GM23338 (cell line): ENCODE results near the gene LRRC75B. TPM values are rescaled to one million over a fixed set of nuclear protein-coding genes. Genes with fewer than 3 reads are reported as not detected.

Source experiments
- ATAC-seq: fragments of 200-7000 bp; cut with Tn5 transposase; 3 replicates; pipeline ENCODE4 v1.9.1; 2020
- DNase-seq: peaks from one replicate; pipeline ENCODE4 v3.0.0-alpha.2; 2015; ENCODE audit warnings: low spot score
- H2AFZ ChIP-seq: fragments of 200-600 bp; sonication (generic); 2 replicates; pipeline ENCODE4 v1.8.0; 2016; ENCODE audit warnings: antibody characterized with exemption, mild to moderate bottlenecking, moderate library complexity
- H3F3A ChIP-seq: fragments of 200-600 bp; sonication (generic); replicated peaks from 2 replicates; pipeline ENCODE4 v1.8.0; 2017; ENCODE audit warnings: antibody characterized with exemption, mixed run types, low read depth
- H3K27ac ChIP-seq: fragments of 200-600 bp; sonication (generic); 2 replicates; pipeline ENCODE4 v1.6.1; 2016; ENCODE audit warnings: low read depth
- H3K27me3 ChIP-seq: fragments of 200-600 bp; sonication (generic); 2 replicates; pipeline ENCODE4 v1.8.0; 2016; ENCODE audit warnings: mild to moderate bottlenecking, mixed run types, moderate library complexity; ENCODE audit not compliant: insufficient read depth
- H3K36me3 ChIP-seq: fragments of 200-600 bp; sonication (generic); 2 replicates; pipeline ENCODE4 v1.8.0; 2016; ENCODE audit warnings: mild to moderate bottlenecking; ENCODE audit not compliant: insufficient read depth
- H3K4me1 ChIP-seq: fragments of 200-600 bp; sonication (generic); 2 replicates; pipeline ENCODE4 v1.8.0; 2016; ENCODE audit warnings: mild to moderate bottlenecking, moderate library complexity; ENCODE audit not compliant: insufficient read depth
- H3K4me2 ChIP-seq: fragments of 200-600 bp; sonication (generic); 2 replicates; pipeline ENCODE4 v1.7.1; 2017; ENCODE audit warnings: mixed run types
- H3K4me3 ChIP-seq: fragments of 200-600 bp; sonication (generic); 2 replicates; pipeline ENCODE4 v1.6.1; 2016; ENCODE audit warnings: mixed run types
- H3K79me2 ChIP-seq: fragments of 200-600 bp; sonication (generic); replicated peaks from 2 replicates; pipeline ENCODE4 v1.8.0; 2017; ENCODE audit warnings: mild to moderate bottlenecking; ENCODE audit not compliant: insufficient read depth
- H3K9me2 ChIP-seq: fragments of 200-600 bp; sonication (generic); 2 replicates; pipeline ENCODE4 v1.8.0; 2017; ENCODE audit not compliant: insufficient read depth
- H4K20me1 ChIP-seq: fragments of 200-600 bp; sonication (generic); replicated peaks from 2 replicates; pipeline ENCODE4 v1.8.0; 2017; ENCODE audit warnings: mild to moderate bottlenecking; ENCODE audit not compliant: insufficient read depth
- H3K27ac Mint-ChIP-seq: 2 replicates; pipeline ENCODE4 v1.8.0; 2020; ENCODE audit warnings: inconsistent platforms, mild to moderate bottlenecking, moderate library complexity, mixed read lengths
- H3K27me3 Mint-ChIP-seq: 3 replicates; pipeline ENCODE4 v1.8.0; 2022; ENCODE audit warnings: low read depth, mild to moderate bottlenecking, moderate library complexity, mixed read lengths, inconsistent platforms; ENCODE audit not compliant: insufficient read depth, poor library complexity
- H3K36me3 Mint-ChIP-seq: 3 replicates; pipeline ENCODE4 v1.8.0; 2021; ENCODE audit warnings: low read depth, mild to moderate bottlenecking, inconsistent platforms, moderate library complexity, mixed read lengths
- H3K4me1 Mint-ChIP-seq: 3 replicates; pipeline ENCODE4 v1.8.0; 2020; ENCODE audit warnings: mild to moderate bottlenecking, inconsistent platforms, mixed read lengths
- H3K4me3 Mint-ChIP-seq: 3 replicates; pipeline ENCODE4 v1.8.0; 2021; ENCODE audit warnings: moderate library complexity, mild to moderate bottlenecking, inconsistent platforms, mixed read lengths
- H3K9me3 Mint-ChIP-seq: 3 replicates; pipeline ENCODE4 v1.8.0; 2020; ENCODE audit warnings: moderate library complexity, mild to moderate bottlenecking, inconsistent platforms, mixed read lengths
- CREB1 ChIP-seq: fragments of 250-450 bp; sonication (Bioruptor Pico); IDR thresholded peaks from 2 replicates; pipeline ENCODE4 v1.5.0; 2020; ENCODE audit warnings: low read depth, mild to moderate bottlenecking, moderate library complexity
- CTCF ChIP-seq, 2 experiments: fragments of 200-600 bp in 1 of 2; sonication (generic) in 1 of 2; conservative IDR thresholded peaks; 2 replicates each; pipeline versions ENCODE4 v1.5.1 to v1.6.1; 2016 to 2017; ENCODE audit warnings: antibody characterized with exemption in 2 of 2, low read depth in 2 of 2, mild to moderate bottlenecking in 2 of 2, moderate library complexity in 1 of 2
- ETS1 ChIP-seq: IDR thresholded peaks from 2 replicates; pipeline ENCODE4 v1.6.1; 2016; ENCODE audit warnings: antibody characterized with exemption
- EZH2 ChIP-seq: fragments of 200-600 bp; sonication (generic); IDR thresholded peaks from one replicate; pipeline ENCODE4 v1.8.0; 2017; ENCODE audit warnings: antibody characterized with exemption, mild to moderate bottlenecking, low read depth; ENCODE audit not compliant: unreplicated experiment
- EZH2phosphoT487 ChIP-seq: fragments of 200-600 bp; sonication (generic); IDR thresholded peaks from one replicate; pipeline ENCODE4 v1.8.1; 2018; ENCODE audit warnings: antibody characterized with exemption; ENCODE audit not compliant: unreplicated experiment
- JUNB ChIP-seq: IDR thresholded peaks from one replicate; pipeline ENCODE4 v1.6.1; 2016; ENCODE audit warnings: antibody characterized with exemption; ENCODE audit not compliant: unreplicated experiment
- NANOG ChIP-seq: IDR thresholded peaks from 2 replicates; pipeline ENCODE4 v1.6.1; 2016; ENCODE audit warnings: antibody characterized with exemption, borderline replicate concordance
- POLR2AphosphoS5 ChIP-seq: IDR thresholded peaks from 2 replicates; pipeline ENCODE4 v1.6.1; 2016; ENCODE audit warnings: antibody characterized with exemption, low read depth
- REST ChIP-seq: IDR thresholded peaks from one replicate; pipeline ENCODE4 v1.6.1; 2018; ENCODE audit warnings: antibody characterized with exemption; ENCODE audit not compliant: unreplicated experiment
- STAT1 ChIP-seq: IDR thresholded peaks from one replicate; pipeline ENCODE4 v1.6.1; 2016; ENCODE audit warnings: antibody characterized with exemption; ENCODE audit not compliant: unreplicated experiment
- ZNF114 ChIP-seq: fragments of 250-450 bp; sonication (Bioruptor Pico); IDR thresholded peaks from 2 replicates; pipeline ENCODE4 v1.5.0; 2020; ENCODE audit warnings: mild to moderate bottlenecking, moderate library complexity
- ZNF331 ChIP-seq: fragments of 250-450 bp; sonication (Bioruptor Pico); IDR thresholded peaks from 2 replicates; pipeline ENCODE4 v1.5.0; 2020; ENCODE audit warnings: low read depth, mild to moderate bottlenecking, moderate library complexity
- ZNF462 ChIP-seq: fragments of 250-450 bp; sonication (Bioruptor Pico); IDR thresholded peaks from 2 replicates; pipeline ENCODE4 v1.5.0; 2020; ENCODE audit warnings: mild to moderate bottlenecking, moderate library complexity
- polyA plus RNA-seq: library from polyadenylated mRNA; unstranded; fragments of >200 nt; fragmentation: Nextera tagmentation; extraction: Ambion mirVana; gene quantifications from 2 replicates; pipeline ENCODE4 v1.2.1, GENCODE V29; 2016
- total RNA-seq: library from RNA; depleted of rRNA; stranded (reverse); fragments of >200 nt; shearing (Covaris generic); gene quantifications from 2 replicates; pipeline ENCODE4 v1.2.3, GENCODE V29; 2014

Gene LRRC75B
- total and polyA plus RNA-seq, 2 experiments from 2014 or later, result 17.6 to 22.1 TPM

GRCh38 chr22:24595863-24596262 lies 3.0 kb upstream of the LRRC75B start:
- Mint-ChIP-seq H3K27ac (no peak overlapping the region), H3K36me3 (no peaks in the 10 kb centered on the region), H3K4me3 (no peak overlapping the region), H3K9me3 (no peaks in the 10 kb centered on the region), H3K4me1 (peaks cover 28% of the 10 kb centered on the region), H3K27me3 (peaks cover 15% of the 10 kb centered on the region)
- Histone ChIP-seq H3K27ac (no peak overlapping the region), H3K79me2 (no peaks in the 10 kb centered on the region), H3K27me3 (no peaks in the 10 kb centered on the region), H4K20me1 (no peaks in the 10 kb centered on the region), H3F3A (no peaks in the 10 kb centered on the region), H3K4me3 (no peak overlapping the region), H3K4me2 (no peak overlapping the region), H3K9me2 (no peaks in the 10 kb centered on the region), H3K36me3 (no peaks in the 10 kb centered on the region), H3K4me1 (peaks cover 7% of the 10 kb centered on the region; the same call in 1 of the 2 replicates), H2AFZ (no peak overlapping the region)
- ATAC-seq (no peak), DNase-seq (no peak)
- TF ChIP-seq JUNB (no peak), EZH2phosphoT487 (no peak), REST (no peak), CTCF (conservative IDR thresholded peaks at IDR 0.05; ENCODE audit: low read depth in 2 of 2) (no peak), ZNF114 (CRISPR knock-in tag) (no peak), CREB1 (CRISPR knock-in tag) (no peak), EZH2 (no peak), NANOG (no peak), POLR2AphosphoS5 (no peak), ETS1 (no peak), ZNF331 (CRISPR knock-in tag) (no peak), STAT1 (no peak), ZNF462 (no peak)
